ENCODE data around the gene MRPS35.

The MRPS35 gene

GRCh38 chr12:27779416-27779919, 68.8 kb downstream of the MRPS35 start:
- DNase-seq = no peak

DNA sequence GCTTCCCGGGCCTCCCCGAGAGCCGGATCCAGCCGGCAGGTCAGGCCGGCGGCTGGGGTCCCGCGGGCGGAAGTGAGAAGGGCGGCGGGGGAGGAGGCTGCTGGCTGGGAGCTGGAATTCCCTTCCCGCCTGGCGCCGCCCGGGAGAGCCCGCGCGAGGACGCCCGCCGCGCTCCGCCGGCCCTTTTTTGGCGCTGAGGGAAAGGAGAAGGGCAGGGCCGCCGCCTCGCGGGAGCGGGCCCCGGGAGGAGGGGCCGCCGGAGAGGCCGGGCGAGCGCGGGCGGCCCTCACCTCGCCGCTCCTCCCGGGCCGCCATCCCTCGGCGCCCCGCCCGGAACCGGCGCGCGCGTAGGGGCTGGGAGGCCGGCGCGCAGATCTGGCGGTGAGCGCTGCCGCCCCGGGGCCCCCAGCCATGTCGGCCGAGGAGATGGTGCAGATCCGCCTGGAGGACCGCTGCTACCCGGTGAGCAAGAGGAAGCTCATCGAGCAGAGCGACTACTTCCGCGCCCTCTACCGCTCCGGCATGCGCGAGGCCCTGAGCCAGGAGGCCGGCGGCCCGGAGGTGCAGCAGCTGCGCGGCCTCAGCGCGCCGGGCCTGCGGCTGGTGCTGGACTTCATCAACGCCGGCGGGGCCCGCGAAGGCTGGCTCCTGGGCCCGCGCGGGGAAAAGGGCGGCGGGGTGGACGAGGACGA, 69.4 kb downstream of the MRPS35 start, which contains the start of the genes KLHL42 and MANSC4:
TSS of gene KLHL42 (plus strand) at position 314 of the 692 bp plus-strand sequence. CDS start at position 412, 98 bp downstream.
TSS of gene MANSC4 (minus strand) at position 317 of the 692 bp plus-strand sequence. CDS start 8,960 bp downstream, outside the sequence.
- no peak for DNase-seq

- DNase-seq = no peak
These were observed 70.2 kb downstream of the MRPS35 start for GRCh38 chr12:27780612-27781408.

DNA sequence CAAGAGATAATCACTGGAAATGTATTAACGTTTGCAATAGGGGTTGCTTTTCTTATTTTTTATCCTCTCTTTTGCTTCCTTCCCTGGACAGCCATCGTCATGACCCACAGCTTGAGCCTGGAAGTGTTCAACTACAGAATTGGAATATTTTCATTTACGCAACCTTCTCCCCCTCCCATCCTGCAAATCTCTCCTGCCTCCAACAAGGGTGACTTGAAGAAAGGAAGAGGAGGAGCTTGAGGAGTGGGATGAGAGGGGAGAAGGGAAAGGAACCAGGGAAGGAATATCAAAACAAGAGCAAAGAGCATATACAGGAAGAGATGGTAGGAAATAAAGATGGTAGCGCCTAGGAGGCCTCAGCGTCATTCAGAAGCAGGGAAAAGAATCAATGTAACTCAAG, 71.0 kb downstream of the MRPS35 start:
- DNase-seq = no peak

DNA sequence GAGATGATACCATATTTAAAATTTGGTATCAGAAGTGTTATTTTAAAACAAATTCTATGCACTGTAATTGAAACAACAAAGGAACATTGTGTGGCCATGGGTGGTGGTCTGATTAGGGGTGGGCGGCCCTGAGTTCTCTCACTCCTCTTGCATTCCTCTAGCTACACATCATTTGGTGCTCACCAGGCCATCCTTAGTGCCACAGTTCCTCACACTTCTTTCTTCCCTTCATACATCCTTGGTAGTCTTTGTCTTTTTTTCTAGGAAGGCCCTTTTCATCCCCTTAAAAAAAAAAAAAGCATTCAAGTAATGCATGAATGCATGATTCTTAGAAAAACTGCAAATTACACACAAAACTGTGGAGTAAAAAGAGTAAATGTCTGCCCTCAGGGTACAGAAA, 71.8 kb downstream of the MRPS35 start:
- DNase-seq = no peak

- no peak for DNase-seq
These were observed 75.4 kb downstream of the MRPS35 start for GRCh38 chr12:27785882-27786570.

GRCh38 chr12:27787559-27787958, 76.9 kb downstream of the MRPS35 start:
- DNase-seq = no peak

GRCh38 chr12:27790179-27790578, 79.5 kb downstream of the MRPS35 start:
- no peak for DNase-seq

GRCh38 chr12:27794818-27795584, 84.4 kb downstream of the MRPS35 start:
- no peak for DNase-seq

DNA sequence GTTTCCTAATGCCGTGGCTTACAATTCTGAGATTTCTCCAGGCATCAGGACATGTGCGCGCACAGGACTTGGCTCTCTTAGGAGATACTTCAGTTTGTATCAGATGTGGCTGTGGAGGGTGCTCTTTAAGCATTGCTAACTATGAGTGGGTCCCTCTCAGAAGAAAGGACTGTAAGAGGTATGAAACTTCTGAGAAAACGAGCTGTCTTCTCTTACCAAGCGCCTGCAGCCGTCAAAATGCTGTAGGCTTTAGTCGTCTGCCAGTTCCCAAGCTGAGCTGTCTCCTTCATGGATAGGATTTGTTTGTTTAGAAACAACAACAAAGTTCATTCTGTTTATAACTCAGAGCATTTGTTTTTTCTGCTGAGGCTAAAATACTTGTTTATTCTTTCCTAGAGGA, 85.5 kb downstream of the MRPS35 start:
- no peak for DNase-seq

- no peak for DNase-seq
These were observed 86.8 kb downstream of the MRPS35 start for GRCh38 chr12:27797301-27798025.

DNA sequence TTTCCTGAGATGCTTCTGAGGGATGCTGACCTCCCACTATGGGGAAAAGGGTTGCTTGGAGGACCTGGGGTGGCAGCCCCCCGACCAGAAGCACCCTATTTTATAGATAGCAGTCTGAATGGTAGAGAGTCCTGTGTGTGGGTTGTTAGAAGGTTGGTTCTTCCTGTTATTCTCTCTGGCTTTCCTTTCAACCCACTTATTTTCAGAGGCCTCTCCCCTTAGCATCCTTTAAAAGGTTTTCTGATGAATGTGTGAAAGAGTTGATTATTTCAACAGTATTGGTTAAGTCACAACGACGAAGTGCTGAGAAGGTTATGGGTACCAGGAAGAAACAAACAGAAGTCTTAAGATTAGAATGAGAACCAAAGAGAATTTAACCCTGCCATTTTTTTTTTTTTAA, 90.2 kb downstream of the MRPS35 start:
- DNase-seq = no peak

DNA sequence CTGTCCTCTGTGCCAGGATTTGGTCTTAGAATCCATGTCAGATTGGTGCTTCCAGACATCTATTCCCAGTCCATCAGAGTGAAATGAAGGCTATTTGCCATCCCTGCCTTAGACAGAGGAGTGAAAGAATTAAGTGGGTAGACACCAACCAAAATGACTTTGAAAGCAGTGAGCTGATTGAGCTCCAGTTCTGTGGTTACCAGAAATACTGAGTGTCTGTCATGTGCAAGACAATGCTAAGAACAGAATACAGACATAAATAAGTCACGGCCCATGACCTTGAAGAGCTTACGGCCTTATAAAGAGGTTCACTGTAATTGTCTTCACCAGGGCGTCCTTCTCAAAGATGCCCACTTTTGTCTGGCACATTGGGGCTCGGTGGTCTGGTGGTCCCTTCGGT, 91.0 kb downstream of the MRPS35 start:
- no peak for DNase-seq

GRCh38 chr12:27802511-27802910, 91.9 kb downstream of the MRPS35 start:
- no peak for DNase-seq

DNA sequence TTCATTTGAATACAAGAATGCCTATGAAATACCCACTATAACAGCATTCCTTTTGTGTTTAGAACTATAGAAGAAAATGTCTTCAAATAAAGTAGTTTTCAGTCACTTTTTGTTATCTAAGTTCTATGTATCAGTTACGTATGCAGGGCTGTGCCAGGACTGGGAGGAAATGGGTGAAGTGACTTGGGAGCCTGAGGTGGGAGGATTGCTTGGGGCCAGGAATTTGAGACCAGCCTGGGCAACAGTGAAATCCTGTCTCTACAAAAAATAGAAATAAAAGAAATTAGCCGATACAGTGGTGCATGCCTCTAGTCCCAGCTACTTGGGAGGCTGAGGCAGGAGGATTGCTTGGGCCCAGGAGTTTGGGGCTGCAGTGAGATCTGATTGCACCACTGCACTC, 92.3 kb downstream of the MRPS35 start:
- DNase-seq = no peak

GRCh38 chr12:27805238-27805637, 94.6 kb downstream of the MRPS35 start:
- no peak for DNase-seq
